HEK293T (cell line): ENCODE data around the gene PPA1.

Experiments used
- BHLHE40 ChIP-seq: fragments of 450-650 bp; IDR thresholded peaks from 2 replicates; pipeline ENCODE4 v1.6.1; 2016; ENCODE audit warnings: mild to moderate bottlenecking, moderate library complexity, borderline replicate concordance
- CTBP1 ChIP-seq: fragments of 450-650 bp; IDR thresholded peaks from 2 replicates; pipeline ENCODE4 v1.6.1; 2016; ENCODE audit warnings: borderline replicate concordance
- ELF4 ChIP-seq: fragments of 450-650 bp; IDR thresholded peaks from 2 replicates; pipeline ENCODE4 v1.6.1; 2017; ENCODE audit warnings: antibody characterized with exemption
- FOXA1 ChIP-seq: fragments of 450-650 bp; IDR thresholded peaks from 2 replicates; pipeline ENCODE4 v1.6.1; 2016; ENCODE audit warnings: mild to moderate bottlenecking
- FOXK2 ChIP-seq: fragments of 450-650 bp; IDR thresholded peaks from 2 replicates; pipeline ENCODE4 v1.6.1; 2016; ENCODE audit warnings: mild to moderate bottlenecking
- FOXM1 ChIP-seq: fragments of 450-650 bp; IDR thresholded peaks from 2 replicates; pipeline ENCODE4 v1.6.1; 2017; ENCODE audit warnings: mild to moderate bottlenecking, borderline replicate concordance
- HDGF ChIP-seq: fragments of 450-650 bp; IDR thresholded peaks from 2 replicates; pipeline ENCODE4 v1.6.1; 2017; ENCODE audit warnings: antibody characterized with exemption, borderline replicate concordance
- SP1 ChIP-seq: fragments of 450-650 bp; IDR thresholded peaks from 2 replicates; pipeline ENCODE4 v1.6.1; 2017
- TARDBP ChIP-seq: fragments of 450-650 bp; IDR thresholded peaks from 2 replicates; pipeline ENCODE4 v1.6.1; 2016
- ZNF384 ChIP-seq: fragments of 450-650 bp; IDR thresholded peaks from 2 replicates; pipeline ENCODE4 v1.6.1; 2016

DNA sequence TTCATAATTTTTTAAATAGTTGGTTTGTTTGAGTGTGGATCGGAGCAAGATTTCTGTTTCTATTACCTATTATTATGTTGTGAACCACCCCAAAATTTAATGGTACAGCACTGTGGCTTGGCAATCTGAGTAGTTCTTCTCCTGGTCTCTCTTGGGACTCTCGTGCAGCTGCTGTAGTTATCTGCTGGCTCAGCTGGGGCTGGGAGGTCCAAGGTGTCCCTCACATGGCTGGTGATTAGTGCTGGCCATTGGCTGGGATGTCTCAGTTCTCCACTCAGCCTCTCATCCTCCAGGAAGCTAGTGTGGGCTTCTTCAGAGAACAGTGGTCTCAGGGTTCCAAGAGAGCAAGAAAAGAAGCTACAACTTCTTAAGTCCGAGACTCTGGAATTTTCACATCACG is 35.1 kb upstream of the PPA1 start:
- TF ChIP-seq FOXM1 (no peak), CTBP1 (no peak), ELF4 (no peak), HDGF (no peak), TARDBP (no peak), FOXK2 (no peak), BHLHE40 (no peak), FOXA1 (no peak), SP1 (no peak), ZNF384 (no peak)
